ENCODE results near the gene DLGAP1.

DLGAP1 gene

DNA sequence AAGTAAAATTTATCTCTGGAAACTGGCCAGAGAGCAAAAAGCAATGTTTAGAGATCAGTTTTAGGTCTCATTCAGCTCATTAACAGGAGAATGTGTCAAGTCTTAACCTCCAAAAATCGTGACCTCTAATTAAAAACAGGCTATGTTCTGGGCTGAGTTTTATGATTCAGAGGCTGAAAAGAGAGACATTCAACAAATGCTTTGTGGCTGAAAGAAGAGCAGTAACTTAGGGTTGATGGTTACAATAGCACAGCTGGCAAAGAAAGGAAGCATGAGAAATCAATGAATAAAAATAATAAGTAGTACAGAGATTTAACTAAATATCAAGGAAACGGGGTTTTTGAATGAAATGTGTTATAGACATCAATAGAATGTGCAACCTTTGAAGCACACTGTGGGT, 992.1 kb downstream of the DLGAP1 start:
- no peak for DNase-seq (ENCODE audit: low read depth in 1 of 2, low spot score in 1 of 2)

DNA sequence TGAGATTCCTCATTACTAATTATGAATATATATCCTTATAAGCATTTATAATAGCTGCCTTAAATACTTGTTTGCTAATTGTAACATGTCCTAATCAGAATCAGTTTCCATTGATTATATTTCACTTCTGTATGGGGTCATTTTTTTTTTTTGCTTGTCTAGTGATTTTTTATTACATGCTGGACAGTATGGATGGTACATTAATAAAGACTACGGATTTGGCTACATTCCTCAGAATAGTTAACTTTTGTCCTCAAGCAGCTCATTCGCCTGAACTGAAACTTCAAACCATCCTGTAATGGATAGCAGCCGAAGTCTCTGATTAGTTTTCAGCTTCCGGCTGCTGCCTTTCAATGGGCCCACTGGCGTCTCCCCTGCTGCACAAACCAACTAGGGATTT, 993.4 kb downstream of the DLGAP1 start:
- no peak for DNase-seq (ENCODE audit: low read depth in 1 of 2, low spot score in 1 of 2)

DNA sequence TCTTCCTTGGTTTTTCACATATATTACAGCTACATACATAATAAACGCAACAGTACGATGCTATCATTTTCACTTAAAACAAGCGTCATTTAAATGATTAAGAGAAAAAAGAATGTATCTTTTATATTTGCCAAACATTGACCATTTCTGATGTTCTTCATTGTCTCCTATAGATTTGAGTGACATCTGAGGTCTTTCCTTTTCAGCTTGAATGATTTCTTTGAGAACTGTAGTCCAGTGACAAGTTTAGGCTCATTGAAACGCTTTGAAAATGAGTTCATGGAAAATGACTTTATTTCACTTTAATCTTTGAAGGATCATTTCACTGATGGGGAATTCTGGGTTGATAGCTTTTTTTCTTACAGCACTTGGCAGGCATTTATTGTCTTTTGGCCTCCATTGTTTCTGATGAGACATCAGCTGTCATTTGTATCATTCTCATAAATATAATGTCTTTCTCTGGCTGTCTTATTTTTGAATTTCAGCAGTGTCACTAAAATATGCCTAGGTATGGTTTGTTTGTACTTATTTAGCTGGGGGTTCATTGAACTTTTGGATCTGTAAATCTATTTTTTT, 994.2 kb downstream of the DLGAP1 start:
- no peak for DNase-seq (ENCODE audit: low read depth in 1 of 2, low spot score in 1 of 2)

DNA sequence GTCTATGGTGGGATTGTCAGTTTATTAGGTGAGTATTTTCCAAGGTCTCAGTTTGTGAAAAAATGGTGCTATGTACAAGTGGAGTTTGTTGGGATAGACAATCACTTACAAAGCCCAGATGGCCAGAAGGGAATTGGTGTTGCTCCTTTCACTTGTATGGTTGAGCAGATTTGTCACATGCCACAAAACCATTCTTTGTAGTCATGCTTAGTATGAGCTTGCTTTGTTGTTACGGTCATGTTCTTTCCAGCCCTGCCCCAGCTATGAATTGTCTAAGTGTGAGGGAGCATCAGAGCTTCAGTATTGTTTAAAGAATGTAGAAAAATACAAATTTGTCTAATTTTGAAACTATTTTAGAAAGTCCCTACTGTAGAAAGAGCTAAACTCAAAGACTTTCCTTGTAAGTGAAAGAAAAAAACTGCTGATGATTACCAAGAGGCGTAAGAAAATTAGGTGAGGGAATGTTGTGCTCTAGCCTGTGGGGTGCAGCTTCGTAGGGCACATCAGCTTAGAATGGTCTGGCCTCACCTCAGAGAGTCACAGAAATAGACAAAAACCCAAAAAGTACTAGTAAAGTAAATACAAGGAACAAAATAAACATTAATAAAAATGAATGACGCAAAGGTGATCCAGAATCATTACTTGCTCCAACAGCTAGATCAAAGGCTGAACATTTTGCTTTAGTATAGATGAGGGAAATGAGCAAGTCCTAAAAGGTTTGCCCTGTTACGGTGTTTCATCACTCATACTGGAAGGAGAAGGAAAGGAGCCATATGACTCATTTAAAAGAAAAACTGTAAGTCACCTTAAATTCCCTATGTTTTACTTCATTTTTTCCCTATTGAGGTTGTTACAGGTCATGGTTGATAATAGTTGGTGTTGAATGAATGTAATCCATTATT, 995.9 kb downstream of the DLGAP1 start:
- DNase-seq (ENCODE audit: low read depth in 1 of 2, low spot score in 1 of 2), result no peak

DNA sequence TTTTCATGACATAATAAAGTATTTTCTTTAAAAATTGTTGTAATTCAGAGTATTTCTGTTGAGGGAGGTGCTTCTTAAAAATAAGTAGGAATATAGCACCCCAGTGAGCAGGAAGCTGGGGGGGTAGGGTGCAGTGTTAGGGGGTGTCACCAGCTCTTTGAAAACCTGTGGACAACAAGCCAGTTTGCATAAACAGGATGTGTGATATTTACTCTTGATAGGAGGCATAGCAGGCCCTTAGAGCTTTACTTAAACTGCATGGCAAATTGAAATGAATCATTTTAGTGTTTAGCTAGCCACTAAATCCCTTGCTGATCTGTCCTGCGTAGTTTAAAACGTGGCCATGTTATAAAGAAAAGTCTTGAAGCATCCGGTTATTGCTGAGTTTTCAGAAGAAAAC, 996.7 kb downstream of the DLGAP1 start:
- DNase-seq (ENCODE audit: low read depth in 1 of 2, low spot score in 1 of 2), result no peak

DNA sequence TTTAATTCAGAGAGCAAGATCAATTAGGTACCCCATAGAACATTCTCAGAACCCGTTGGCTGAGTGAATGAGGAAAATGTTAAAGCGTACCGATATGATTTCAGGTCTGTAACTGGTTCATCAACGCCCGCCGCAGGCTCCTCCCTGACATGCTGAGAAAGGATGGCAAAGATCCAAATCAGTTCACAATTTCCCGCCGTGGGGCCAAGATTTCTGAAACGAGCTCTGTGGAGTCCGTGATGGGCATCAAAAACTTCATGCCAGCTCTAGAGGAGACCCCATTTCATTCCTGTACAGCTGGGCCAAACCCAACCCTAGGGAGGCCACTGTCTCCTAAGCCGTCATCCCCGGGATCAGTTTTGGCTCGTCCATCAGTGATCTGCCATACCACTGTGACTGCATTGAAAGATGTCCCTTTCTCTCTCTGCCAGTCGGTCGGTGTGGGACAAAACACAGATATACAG, 997.8 kb downstream of the DLGAP1 start:
- no peak for DNase-seq (ENCODE audit: low read depth in 1 of 2, low spot score in 1 of 2)

DNA sequence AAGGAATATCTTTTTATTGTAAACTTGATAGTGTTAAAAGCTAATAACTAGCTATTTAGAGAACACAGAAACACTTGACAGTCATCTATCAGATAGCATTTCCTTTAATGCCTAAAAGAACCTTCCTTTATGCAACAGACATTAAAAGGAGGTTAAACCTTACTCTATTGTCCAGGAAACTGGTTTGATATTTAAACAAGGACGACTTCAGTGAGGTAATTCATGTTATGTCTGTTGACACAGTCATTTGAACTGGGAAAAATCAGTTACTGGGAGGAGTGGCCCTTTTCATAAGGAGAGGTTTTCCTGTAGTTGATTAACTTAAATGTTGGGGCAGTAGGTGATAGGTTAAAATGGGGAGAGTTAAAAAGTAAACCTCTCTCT, 998.4 kb downstream of the DLGAP1 start:
- DNase-seq (ENCODE audit: low read depth in 1 of 2, low spot score in 1 of 2), result no peak

DNA sequence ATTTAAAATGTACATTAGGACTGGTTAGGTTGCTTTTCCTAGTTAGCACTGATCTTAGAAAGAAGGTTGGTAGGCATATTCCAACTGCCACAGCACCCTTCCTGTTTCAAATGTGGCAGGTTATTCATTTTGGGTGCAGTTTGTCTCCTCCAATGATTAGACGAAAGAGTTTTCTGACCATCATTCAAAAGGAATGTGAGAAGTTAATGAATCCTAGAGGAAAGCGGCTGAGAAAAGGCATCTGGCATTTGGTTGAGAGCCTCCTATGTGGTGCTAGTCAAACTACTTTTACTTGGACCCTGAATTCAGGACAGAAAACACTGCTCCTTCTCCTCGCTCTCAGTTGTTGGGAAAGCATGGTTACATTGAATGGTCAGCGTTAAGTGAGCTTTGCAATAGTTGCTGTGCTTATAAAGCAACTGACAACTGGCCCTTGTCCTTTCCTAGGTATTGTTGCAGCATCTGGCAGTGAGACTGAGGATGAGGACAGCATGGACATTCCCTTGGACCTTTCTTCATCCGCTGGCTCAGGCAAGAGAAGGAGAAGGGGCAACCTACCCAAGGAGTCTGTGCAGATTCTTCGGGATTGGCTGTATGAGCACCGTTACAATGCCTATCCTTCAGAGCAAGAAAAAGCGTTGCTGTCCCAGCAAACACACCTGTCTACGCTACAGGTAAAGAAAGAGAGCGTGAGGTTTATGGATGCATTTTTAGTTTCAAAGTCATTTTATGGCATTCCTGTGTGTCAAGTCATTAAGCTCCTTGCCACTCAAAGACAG, 999.0 kb downstream of the DLGAP1 start:
- no peak for DNase-seq (ENCODE audit: low read depth in 1 of 2, low spot score in 1 of 2)

DNA sequence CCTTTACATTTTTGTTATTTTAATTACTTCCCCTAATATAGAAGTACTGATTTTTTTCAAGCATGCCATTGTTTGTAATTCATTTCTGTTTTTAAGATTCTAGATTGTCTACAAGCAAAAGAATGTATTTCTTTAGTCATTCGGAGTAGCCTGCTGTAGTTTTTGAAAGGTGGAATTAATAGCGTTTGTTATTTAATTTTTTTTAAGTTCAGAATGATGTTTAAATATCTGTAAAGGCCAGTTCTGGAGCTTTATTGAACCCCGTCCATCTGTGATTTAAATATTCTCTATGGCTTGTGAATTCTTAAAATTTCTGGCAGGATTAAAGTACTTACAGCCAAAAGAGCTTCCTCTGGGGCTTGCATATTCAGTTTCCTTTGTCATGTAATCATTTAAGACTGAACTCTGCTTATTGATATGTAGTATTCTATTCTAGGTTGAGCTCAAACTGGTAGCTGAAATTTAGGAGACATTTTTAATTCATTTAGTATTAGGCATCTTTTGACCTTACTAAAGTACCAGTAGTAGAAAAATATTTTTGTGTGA, 999.9 kb downstream of the DLGAP1 start:
- no peak for DNase-seq (ENCODE audit: low read depth in 1 of 2, low spot score in 1 of 2)

DNA sequence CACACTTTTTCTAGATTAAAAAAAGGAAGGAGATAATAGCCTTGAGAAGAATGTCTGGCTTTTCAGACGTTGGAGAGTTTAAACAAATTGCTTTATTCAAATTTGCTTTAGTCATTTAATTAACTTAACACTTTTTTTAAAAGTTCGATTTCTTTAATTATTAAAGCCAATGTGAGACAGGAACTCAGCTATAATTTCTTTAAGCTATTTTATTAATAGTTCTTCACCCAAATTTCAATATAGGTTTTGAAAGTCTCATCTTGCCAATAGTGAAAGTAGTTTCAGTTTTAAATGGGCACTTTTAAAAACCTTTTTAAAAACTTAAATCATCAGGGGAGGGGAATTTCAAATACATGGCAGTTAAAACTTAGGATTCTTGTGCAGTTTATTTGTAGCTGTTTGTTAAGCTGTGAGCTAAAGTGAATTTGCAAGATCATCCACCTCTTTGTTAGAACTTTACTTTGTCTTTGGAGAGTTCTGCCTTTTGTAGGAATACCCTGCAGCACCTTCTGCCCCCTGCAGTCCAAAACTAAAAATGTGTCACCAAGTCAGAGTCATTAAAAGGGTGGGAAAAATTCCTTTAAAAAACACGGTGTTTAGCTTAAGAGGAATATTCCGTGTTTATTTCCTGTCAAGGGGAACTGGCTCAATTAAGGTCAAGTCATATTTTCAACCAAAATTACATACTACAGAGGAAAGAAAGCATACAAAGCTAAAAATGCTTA, 1000.6 kb downstream of the DLGAP1 start:
- no peak for DNase-seq (ENCODE audit: low read depth in 1 of 2, low spot score in 1 of 2)

DNA sequence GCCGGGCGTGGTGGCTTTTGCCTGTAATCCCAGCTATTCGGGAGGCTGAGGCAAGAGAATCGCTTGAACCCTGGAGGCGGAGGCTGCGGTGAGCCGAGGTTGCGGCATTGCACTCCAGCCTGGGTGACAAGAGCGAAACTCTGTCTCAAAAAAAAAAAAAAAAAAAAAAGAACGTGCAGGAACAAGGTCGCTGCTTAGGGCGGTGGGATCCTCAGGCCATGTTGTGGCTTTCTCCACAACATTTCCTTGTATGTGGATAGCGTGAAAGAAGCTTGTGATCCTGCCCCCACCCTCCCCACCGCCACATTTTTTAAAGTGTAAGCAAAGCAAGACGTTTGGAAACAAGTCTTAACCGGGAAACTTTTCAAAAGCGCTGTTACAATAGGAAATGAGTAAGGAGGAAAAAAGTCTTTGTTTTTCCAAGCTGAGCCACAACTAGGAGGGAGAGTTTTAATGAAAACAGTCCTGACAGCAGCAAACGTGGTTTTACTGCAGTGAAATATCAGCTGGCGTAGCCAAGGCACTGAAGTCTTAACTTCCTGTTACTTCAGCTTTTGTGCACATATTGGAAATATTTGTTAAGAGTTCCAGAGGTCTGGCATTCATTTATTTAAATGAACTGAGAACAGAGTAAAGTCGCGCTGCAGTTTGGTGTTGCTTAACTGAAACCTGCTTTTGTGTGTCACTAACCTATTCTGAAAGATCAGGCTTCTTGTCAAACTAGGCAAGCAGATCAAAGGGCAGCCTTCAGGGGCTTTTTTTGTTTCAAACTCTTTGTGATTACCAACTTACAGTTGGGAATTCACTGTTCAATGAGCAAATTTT, 1001.4 kb downstream of the DLGAP1 start:
- DNase-seq (ENCODE audit: low read depth in 1 of 2, low spot score in 1 of 2), result no peak

DNA sequence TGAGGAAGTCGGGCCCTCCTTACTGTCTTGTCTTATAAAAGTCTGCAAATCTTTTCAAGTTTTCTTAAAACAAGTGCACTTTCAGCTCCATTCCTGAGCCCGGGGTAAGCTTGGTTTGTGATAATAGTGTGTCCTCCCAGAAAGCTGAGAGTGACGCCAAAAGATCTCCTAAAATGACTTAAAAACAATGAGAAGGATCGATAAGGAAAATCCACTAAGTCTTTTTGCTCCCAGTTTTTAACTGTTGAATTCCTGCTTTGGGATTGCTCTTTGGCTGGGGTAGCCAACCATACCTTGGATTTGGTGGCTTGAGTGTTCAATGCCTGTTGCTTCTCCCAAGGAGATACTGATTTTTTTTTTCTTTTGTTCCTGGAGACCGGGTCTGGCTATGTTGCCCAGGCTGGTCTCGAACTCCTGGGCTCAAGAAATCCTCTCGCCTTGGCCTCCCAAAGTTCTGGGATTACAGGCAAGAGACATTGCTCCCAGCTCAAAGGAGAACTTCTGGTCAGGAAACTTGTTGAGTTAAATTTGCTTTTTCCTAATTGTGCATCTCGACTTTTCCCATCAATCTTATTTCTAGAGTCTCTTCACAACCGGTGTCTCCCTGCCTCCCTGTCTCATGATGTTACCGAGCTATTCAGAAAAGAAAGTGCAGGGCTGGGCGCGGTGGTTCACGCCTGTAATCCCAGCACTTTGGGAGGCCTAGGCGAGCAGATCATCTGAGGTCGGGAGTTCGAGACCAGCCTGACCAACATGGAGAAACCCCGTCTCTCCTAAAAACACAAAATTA, 1002.2 kb downstream of the DLGAP1 start:
- DNase-seq (ENCODE audit: low read depth in 1 of 2, low spot score in 1 of 2), result no peak

DNA sequence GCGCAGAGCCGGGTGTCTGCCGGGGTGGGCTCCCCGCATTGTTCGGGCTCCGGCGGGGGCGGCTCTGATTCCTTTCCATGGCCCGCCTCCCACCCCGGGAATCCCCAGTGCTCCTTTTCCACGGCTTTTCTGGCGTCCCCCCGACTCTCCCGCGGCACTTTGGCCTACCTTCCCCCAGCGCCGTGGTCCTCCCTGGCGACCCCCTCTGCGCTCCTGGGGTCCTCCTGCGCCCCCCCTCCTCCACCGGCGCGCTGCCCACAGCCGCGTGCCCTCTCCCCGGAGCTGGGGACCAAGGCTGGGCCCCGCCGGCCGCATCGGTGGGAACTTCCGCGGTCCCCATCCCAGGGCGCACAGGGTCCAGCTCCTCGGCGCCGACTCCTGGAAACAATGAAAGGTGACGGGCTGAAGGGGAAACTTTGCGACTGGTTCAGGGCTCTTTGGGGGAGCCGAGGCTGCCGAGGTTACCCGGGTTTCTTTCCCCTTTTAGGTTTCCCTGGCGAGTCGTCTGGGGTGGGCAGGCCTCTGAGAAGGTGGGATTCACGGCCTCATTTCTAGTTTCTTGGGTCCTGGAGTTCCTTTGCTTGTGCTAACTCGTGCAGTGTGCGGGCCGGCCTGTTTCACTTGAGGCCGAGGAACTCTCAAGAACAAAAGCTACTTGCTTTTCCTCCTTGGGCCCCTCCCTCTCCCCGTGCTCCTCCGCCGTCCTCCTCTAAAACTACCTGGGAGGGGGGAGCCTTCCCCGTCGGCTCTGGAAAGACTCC, 1002.9 kb downstream of the DLGAP1 start:
- no peak for DNase-seq (ENCODE audit: low read depth in 1 of 2, low spot score in 1 of 2)

DNA sequence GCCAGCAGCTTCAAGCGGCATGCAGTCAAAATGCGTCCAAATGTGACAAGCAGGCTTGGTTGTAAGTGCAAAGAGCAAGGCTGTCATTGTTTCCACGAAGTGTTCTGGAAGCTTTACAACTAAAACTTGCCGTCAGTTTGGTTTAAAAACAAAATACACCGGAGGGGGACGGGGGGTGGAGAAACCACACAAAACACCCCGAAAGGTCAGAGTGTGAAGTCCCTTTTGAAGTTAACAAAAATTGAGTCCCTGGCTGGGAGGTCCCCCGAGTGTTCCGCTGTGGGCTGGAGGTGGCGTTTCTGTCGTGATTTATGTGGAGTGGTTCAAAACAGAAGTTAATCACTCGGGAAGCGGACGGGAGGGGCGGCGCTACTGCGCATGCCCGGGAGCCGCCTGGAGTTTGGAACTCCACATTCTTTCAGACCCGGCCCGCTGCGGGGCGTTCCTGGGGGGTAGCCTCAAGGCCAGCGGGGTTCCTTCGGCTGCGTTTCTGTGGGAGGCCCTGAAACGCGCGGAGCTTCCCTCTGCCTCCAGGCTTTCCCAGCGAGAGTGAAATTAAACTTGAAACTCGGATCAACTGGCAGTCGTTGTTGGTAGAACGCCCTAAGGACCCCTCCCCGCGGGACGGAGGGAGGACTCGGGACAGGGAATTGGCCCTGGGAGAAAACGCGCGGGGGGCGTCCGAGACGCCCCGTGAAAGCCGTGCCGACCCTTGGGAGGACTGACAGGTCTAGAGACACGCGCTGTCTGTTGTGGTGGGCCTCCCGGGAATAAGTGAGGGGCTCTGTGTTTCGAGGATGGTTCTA, 1003.7 kb downstream of the DLGAP1 start:
- peak; percentile 77 to 79 for DNase-seq (ENCODE audit: low read depth in 1 of 2, low spot score in 1 of 2)

DNA sequence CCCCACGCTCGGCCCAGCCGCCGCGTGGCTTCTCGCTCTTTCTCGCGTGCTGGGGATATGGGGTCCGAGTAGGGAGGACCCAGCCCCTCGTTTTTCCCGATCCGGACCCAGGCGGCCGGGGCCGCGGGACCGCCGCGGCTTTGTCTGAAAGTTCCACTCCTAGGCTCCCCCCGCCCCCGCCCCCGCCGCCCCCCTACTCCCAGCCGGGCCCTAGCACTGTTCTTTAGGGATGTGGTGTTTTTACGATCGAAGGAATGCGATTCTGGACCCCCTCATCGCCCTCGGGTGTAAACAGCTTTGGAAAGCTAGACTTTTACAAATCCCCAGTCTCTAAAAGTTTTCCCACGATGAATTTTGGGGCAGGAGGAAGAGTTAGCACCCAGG, 1004.3 kb downstream of the DLGAP1 start:
- no peak for DNase-seq (ENCODE audit: low read depth in 1 of 2, low spot score in 1 of 2)

DNA sequence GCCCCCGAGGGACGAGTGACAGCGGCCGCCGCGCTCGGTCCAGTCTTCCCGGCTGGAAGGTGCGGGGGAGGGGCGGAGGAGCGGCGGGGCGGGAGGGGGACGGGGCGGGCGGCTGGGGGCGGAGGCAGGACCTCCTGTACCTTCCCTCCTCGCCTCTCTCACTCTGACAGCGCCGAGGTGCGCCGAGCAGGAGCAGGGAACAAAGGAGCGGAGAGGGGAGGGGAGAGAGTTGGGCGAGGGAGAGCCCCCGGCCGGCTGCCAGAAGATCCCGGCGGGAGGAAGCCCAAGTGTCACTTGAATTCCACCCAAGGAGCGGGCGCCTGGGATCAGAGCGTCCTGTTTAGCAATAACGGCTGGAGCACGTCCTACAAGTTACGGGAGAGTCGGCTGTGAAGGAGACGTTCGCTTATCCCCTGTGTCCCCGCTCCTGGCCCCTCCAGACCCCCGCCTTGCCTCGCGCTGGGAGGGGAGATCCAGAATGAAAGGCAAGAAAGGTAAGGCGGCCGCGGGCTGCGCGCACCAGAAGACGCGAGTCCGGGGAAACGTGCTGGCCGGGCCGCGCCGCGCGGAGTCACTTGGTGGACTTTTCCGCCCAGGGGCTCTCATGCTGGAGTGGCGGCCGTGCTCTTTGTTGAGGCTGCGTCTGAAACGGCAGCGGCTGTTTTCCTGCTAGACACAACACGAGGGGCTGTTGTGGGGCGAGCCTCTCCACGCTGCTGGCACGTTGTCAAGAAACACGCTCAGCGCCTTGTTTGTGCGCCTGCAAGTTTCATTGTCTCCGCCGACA, 1004.9 kb downstream of the DLGAP1 start, which contains the start of gene TGIF1:
Gene TGIF1, plus strand, starts transcription at position 161 of the 787 bp plus-strand sequence. Its CDS starts 318 bp downstream, at position 479.
- peak; percentile 43 to 60 for DNase-seq (ENCODE audit: low read depth in 1 of 2, low spot score in 1 of 2)

DNA sequence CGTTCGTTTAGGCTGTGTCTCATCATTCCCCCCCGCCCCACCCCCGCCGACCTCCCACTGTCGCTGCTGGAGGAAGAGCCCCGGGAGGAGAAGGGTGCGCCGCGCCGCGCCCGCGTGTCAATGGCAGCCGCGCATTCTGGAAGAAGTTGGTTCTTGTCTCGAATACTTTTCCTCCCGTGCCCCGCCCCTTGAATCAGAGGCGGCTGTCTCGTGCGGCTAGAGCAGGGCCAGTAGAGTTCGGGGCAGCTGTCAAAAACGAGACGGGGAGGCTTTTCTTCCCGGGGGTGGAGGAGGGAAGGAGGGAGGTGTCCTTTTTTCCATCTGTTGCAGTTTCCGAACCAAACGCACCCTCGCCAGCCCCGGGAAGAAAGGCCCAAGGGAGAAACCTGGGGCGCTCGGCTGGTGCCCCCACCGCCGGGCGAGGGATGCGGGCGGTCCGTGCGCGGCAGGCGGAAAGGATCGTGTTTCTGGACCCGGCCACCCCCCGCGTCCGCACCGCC, 1005.5 kb downstream of the DLGAP1 start:
- DNase-seq (ENCODE audit: low read depth in 1 of 2, low spot score in 1 of 2), result peak; percentile 56 to 62

Data from stimulated activated CD4-positive, alpha-beta T cell treated with anti-CD3 and anti-CD28 coated beads, Interleukin-15, amount 100 ng/mL, for 1 hour (primary cell).